GM19023 (cell line): Measurements from ENCODE around the gene SYTL1.

Experiments
- ATAC-seq: cut with Tn5 transposase; IDR thresholded peaks from one replicate; pipeline ENCODE4 v1.9.1; 2021; ENCODE audit warnings: mild to moderate bottlenecking, moderate library complexity; ENCODE audit not compliant: unreplicated experiment

Gene SYTL1

DNA sequence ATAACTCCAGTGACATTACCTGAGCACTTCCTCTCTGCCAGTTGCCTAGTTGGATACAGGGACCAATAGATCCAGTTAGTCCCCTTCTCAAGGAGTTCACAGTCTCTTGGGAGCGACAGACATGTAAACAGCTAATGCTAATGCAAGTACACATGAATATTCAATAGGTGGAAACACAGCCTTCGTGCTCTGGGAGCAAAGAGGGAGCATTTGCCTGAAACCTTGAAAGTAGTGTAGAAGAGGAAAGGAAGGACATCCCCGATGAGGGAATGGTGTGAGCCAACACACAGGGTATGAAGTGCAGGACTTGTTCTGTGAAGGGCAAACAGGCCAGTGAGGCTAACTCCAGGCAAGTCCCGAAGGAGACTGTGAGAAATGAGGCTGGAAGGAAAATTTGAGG lies 23.7 kb upstream of the SYTL1 start:
- no peak for ATAC-seq

DNA sequence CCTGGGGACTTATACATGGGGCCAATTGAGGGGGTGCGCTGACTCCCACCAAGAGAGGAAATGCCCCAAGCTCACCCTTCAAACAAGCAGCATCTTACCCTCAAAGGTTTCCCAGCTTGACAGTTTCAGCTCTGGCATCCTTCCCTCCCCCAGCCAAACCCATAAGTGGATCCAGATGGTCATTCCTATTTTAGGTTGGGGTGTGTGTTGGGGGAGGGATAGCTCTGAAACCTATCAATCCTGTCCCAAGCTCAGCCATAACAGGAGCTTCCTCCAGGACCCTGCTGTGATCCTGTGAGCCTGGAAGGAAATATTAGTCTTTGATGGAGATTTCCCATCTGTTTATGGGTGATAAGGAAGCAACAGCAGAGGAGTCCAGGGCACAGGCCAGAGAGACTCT lies 23.2 kb upstream of the SYTL1 start:
- ATAC-seq, result no peak

GRCh38 chr1:27321813-27322568 lies 19.8 kb upstream of the SYTL1 start, which contains the start of gene TMEM222:
Gene TMEM222, plus strand, starts transcription at chr1:27322163. Its CDS starts 35 bp downstream, at chr1:27322198.
- peak; percentile 91 for ATAC-seq

DNA sequence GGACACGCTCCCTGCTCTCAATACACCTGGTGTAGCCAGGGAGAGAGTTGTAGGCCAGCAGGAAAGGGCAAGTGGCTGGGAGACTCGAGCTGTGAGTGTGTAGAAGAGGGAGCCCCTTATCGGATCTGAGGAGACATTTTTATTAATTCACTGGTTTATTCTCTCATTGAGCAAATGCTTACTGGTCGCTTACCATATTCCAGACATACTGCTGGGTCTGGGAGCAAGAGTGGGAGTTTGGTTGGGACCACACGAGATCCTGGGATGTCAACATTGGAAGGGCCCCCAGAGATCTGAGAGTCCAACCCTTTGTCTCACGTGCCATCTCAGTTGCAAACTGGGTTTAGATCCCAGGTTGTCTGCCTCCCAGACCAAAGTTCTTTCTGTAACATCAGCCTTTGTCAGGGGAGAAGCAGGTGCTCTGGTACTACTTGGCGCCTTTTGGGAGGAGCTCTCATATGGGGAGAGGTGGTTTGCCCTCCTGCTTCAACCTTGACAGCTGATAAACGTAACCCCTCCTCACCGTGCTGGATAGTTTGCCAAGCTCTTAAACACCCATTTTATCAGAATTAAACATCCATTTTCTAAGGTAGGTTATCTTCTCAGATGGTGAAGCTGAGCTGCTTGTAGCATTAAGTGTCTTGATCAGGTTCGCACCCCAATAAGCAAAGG lies 19.1 kb upstream of the SYTL1 start:
- no peak for ATAC-seq

- ATAC-seq, result no peak
Observed at GRCh38 chr1:27325286-27325685, 16.5 kb upstream of the SYTL1 start.

DNA sequence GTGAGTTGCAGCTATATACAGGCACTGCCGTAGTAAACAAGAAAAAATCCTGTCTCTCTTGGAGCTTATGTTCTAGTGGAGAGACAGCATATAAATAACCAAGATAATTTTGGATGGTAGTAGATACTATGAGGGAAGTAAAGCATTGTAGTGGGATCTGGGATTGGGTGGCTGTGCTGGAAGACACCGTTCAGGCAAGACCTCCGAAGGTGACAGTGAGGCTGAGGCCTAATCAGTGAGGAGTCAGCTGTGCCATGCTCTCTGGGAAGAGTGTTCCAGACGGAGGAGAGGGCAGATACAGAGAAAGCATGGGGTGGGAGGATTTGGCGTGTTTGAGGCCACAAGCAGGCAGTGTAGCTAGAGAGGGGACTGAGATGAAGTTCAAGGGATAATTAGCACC lies 13.9 kb upstream of the SYTL1 start:
- no peak for ATAC-seq

DNA sequence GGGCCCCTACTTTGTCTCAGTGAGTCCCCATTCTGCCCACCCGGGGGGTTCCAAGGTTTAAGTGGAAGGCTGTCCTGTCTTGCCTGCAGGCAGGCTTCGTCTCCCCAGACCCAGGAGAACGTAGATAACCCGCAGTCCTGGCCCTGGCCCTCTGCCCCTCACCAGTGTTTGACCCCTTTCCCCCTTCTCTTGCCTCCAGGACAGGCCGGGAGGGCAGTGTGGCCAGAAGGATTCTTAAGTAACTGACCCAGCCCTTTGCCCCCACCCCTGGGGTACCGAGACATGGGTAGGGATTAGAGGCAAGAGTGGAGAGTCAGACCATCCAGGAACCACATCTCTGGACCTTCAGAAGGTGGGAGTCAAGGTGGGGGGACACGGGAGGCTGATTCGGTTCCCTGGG lies 11.0 kb upstream of the SYTL1 start:
- no peak for ATAC-seq

GRCh38 chr1:27331426-27331825 lies 10.4 kb upstream of the SYTL1 start:
- ATAC-seq, result no peak

DNA sequence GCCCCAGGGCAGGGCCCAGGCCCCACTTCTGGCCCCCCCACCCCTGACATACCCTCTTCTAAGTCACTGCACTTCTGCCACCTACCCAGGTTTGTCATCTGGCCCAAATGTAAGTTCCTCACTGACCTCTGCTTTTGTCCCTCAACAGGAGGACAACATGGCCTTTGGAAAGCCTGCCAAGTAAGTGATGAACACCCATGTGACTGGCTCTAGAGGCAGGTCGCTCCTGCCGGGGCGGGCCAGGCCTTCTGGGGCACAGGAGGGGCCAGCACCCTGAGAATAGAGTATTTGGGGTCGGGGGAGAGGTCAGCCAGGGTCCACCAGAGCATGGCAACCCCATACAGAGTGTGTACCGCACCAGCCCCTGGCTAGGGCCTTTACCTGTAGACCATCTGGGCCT lies 9.9 kb upstream of the SYTL1 start:
- no peak for ATAC-seq

DNA sequence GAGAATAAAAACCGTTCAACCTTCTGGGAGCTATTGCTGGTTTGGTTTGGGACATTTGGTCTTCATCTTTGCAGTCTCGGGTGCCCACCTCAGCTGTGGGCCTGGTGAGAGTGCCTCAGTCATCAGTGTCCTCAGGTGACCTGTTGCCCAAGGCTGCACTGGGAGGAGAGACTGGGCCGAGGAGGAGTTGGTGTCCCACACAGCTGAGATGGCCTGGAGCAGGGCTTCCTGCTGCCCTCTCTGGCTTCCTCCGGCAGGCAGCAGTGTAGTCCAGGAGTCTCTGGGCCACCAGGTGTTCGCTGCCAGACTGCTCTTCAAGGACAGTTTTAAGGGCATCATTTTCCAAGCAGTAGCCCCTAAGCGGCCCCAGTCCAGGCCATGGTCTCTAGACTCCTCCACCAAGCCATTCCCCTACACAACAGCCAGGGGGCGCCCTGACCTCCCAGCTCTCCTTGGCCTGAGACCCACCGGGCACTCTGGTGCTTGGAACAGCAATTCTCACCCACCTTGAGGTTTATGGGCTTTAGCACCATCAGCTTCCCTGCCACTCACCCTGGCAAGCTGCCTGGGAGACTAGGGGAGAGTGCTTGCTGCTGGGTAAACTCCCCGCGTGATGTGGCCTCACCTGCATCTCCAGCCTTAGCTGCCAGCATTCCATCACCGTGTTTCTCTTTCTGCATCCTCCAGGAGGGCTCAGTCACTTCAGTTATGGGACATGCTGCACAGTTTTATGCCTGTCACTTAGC lies 9.1 kb upstream of the SYTL1 start:
- no peak for ATAC-seq

GRCh38 chr1:27333717-27334279 lies 8.0 kb upstream of the SYTL1 start:
- ATAC-seq, result no peak

- no peak for ATAC-seq
Observed at GRCh38 chr1:27335506-27336422, 6.1 kb upstream of the SYTL1 start.

- no peak for ATAC-seq
Observed at GRCh38 chr1:27336756-27337155, 5.1 kb upstream of the SYTL1 start.

DNA sequence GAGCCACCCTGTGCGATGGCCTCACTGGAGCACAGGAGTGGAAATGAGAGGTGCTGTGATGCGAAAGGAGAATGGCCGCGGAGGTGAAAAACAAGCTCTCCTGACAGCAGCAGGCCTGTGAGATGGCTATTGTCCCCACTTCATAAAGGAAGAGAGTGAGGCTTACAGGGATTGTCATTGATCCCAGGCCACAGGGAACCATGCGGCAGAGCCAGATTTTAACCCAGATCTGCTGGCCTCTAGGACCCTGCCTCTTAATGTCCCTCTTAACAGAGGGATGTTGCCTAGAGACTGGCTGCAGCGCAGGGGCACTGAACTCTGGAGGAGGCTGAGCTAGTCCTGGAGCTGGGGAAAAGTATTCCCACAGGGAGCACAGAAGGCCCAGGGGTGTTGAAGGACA lies 3.1 kb upstream of the SYTL1 start:
- ATAC-seq, result no peak

DNA sequence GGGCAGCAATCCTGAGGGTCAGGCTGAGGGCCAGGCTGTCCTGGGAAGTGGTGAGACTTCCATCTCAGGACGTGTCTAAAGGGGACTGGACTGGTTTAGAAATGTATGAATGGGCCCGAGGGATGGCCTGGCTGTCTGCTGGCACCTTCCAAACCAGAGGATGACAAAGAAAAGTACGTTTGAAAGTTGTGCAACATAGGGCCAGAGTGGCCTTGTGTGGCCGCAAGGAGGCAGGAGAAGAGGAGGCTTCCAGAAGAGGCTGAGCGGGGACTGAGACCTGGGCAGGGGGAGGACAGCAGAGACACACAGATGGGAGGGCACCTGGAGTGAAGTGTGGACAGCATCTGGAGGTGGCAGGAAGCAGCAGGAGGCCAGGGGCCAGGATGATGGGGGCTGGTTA lies 2.6 kb upstream of the SYTL1 start:
- ATAC-seq, result no peak

DNA sequence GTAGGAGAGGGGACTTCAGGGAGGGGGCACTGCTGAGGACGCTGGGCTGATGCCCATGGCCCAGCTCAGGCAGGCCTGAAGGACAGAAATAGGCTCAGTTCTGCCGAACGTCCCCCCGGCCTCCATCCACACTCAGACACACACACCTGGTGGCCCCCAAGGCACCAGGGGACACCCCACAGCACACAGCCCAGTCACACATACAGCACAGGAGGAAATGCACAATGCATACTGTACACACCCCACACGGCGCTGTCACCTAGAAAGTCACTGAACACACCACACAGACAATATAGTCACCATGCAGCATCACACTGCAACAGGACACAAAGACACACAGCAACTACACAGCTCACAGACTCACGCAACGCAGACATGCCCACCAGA lies 562 bp downstream of the SYTL1 start:
- ATAC-seq, result no peak

DNA sequence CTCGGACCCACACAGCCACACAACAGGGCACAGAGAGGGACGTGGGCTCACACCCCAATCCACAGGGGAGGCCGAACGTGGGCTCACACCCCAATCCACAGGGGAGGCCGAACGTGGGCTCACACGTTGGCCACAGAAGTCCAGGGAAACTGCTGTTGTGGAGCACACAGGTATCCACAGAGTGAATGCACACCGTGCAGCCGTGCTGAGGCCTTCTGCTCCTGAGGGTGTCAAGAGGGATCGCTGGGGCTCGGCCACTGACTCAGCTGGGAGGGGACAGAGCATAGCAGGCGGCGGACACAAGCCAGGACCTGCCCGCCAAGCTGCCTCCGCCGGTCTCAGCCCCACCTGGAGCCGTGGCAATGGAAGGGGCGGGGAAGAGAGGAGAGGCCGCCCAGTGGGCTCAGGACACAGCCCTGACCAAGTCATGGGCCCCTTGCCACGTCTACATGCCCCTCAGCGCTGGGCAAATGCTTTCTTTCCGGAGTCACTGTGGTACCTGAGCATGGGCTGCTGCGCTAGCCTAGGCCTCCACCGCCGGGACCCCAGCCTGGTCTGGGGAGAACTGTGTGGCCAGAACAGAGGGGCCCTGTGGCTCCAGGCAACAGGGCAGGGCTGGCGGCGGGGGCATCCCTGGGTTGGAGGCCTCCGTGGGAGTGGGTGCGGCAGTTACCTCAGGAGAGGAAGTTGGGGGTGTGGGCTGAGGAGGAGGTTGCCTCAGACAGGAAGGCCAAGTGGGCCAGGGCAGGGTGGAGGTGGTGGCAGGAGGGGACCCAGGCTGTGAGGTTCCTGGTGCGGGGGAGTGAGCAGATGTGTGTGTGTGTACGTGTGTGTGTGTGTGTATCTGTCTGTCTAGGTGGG lies 1.2 kb downstream of the SYTL1 start:
- ATAC-seq, result no peak

DNA sequence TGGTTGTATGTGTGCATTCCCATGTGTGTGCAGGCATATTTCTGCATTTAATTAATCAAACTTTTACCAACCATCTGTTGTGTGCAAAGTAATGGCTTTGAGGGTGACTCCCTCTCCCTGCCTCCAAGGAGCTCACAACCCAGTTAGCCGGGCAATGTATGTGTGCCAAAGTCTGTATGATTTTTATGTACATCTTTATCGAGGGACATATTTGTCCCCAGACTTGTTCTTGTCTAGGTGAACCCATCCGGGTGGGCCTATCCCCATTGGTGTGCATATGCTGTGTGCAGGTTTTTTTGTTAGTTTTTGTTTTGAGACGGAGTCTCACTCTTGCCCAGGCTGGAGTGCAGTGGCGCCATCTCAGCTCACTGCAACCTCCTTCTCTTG lies 1.8 kb downstream of the SYTL1 start:
- ATAC-seq, result no peak

DNA sequence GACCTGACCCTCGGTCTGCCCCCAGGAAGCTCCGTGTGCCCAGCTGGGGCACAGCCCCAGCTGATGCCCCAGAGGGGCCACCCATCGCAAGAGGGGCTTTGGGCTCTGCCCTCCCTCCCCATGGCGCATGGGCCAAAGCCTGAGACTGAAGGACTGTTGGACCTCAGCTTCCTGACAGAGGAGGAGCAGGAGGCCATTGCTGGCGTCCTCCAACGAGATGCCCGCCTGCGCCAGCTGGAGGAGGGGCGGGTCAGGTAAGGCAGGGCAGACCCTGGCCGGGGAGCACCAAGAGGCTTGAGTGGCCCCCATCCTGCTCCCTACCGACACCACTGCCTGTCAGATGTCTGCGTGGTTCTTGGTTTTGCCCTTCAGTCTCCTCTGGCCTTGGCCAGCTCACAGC lies 3.5 kb downstream of the SYTL1 start:
- ATAC-seq, result no peak

DNA sequence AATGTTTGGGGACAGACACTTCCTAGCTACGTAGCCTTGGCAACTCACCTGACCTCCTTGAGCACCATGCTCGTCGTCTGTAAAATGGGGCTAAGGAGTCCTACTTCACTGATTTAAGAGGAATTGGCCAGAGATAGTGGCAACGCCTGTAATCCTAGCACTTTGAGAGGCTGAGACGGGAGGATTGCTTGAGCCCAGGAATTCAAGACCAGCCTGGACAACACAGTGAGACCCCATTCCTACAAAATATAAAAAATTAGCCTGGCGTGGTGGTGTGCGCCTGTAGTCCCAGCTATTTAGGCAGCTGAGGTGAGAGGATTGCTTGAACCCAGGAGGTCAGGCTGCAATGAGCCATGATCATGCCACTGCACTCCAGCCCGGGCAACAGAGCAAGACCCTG lies 4.5 kb downstream of the SYTL1 start:
- no peak for ATAC-seq
